GM11168 (cell line): Measurements from ENCODE around the gene PSKH1.
"Not testable (repeated sequence)": the region's sequence is repeated elsewhere in the genome, so short reads cannot be mapped to it uniquely, and the experiment has no call there.

ENCODE experiments used
- in situ Hi-C: fragments of 300-500 bp; cut with MboI; formaldehyde crosslinking; loops from one replicate; pipeline ENCODE4 v1.12.0; 2022; ENCODE audit warnings: low sequenced_read_pairs; ENCODE audit not compliant: unreplicated experiment

Gene PSKH1

DNA sequence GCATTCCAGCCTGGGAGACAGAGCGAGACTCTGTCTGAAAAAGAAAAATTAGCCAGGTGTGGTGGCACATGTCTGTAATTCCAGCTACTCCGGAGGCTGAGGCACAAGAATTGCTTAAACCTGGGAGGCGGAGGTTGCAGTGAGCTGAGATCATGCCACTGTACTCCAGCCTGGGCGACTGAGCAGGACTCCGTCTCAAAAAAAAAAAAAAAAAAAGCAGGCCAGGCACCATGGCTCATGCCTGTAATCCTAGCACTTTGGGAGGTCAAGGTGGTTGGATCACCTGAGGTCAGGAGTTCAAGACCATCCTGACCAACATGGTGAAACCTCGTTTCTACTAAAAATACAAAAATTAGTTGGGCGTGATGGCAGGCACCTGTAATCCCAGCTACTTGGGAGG lies 79.2 kb downstream of the PSKH1 start:
- in situ Hi-C loops = not testable (repeated sequence)

DNA sequence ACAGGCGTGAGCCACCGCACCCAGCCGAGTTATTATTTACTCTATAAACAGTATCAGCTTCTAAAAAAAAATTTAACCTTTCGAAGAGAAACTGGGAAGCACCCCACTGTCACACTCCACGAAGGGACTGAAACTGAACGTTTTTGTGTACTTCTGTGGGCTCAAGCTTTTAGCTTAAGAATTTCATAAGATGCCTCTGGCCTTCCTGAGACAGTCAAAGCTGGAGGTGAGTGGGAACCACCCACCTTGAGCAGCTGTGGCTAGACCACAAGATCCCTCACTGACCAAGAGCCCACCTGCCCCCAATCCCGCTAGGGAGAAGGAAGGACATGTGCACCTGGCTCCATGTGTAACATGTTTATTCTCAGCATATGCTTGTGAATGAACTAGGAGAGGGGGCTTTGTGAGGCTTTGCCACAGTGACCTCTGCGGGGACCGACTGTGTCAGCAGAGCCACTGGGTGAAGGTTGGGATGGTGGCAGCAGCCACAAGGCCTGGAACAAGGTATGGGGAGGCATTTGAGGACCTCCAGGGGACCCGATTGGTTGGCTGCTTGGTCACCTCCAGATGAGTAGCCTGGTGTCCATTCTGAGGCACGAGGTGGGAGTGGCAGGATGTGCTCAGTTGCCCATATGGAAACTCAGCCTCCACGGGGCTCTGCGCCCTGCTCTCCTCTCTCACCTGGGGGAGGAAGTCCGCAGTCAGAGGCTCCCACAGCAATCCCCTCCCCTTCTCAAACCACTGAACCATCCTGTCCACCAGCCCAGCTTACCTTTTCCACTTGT lies 82.5 kb downstream of the PSKH1 start:
- in situ Hi-C loops = no loop called here

DNA sequence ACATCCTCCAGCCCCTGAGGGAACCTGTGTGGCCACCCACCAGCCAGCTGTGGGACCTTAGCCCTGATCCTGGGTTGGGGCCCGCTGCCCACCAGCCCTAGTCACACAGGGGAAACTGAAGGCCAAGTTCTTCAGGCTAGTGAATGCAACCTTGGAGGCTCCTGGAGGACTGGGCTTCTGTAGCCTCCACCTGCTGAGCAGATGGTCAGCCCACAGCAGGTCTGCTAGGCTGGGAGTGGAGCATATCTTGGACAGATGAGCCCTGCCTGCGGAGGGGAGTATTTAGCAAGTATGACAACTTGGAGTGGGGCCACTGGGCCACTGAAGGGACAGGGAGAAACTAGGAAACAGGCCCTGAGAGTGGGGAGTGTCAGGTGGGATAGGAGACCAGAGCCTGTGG lies 83.2 kb downstream of the PSKH1 start:
- in situ Hi-C loops = no loop called here

GRCh38 chr16:67977005-67977404 lies 84.0 kb downstream of the PSKH1 start:
- in situ Hi-C loops = no loop called here

DNA sequence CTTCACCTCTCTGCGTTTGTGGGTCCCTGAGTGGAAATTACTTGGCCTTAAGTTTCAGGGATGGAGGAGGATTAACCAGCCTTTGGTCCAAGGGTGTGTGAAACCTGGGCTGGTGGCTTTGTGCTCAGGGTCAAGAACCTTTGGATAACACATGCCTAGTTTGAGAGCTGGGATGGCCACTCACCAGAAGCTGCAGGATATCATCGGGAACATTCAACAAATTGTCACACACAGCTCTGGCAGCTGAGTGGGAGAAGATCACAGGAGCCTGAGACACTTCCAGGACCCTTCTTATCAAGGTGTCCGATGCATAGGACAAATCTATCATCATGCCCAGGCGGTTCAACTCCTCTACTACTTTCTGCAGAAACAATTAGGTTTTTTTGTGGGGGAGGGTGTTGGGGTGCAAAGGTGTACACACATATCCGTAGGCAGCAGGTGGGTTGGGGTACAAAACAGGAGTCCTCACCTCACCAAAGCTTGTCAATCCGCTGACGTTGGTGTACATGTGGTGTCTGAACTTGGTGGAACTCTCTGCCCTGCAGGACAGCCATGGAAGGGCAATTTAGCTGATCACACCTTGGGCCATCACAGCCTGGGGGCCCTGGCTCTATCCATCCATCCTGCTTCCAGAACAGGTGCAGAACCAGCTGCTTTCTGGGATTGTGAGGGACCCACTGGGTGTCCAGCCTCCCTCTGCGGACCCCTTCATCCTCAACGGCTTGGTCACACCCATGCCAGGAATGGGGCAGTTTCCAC lies 84.6 kb downstream of the PSKH1 start:
- in situ Hi-C loops = no loop called here
